SK-MEL-5 (cell line): Measurements from ENCODE around the gene MTHFSD. TPM values are rescaled to one million over a fixed set of nuclear protein-coding genes. Genes with fewer than 3 reads are reported as not detected.

Source experiments
- DNase-seq: peaks from one replicate; pipeline ENCODE4 v3.0.0-alpha.2; 2016; ENCODE audit warnings: low read depth, low spot score
- in situ Hi-C: cut with HindIII; loops from 2 replicates; pipeline ENCODE4 v1.10.0; 2016; ENCODE audit warnings: low sequenced_read_pairs, high pct_unique_total_duplicates, low pct_unique_long_range_greater_than_20kb
- total RNA-seq: library from RNA; depleted of rRNA; stranded (reverse); fragments of >200 nt; shearing (Covaris generic); gene quantifications from 2 replicates; pipeline ENCODE4 v1.2.3, GENCODE V29; 2014

Gene MTHFSD
- total RNA-seq, 1 experiment from 2014 or later: 6.3 TPM

GRCh38 chr16:86542756-86543750, 12.0 kb downstream of the MTHFSD start:
- in situ Hi-C loops: no loop called here

GRCh38 chr16:86541560-86541959, 13.5 kb downstream of the MTHFSD start:
- no peak for DNase-seq
- in situ Hi-C loops: no loop called here

More at GRCh38 chr16:86542756-86543750, 12.0 kb downstream of the MTHFSD start:
- no peak for DNase-seq

- in situ Hi-C loops: no loop called here
- DNase-seq: no peak
These were observed 14.1 kb downstream of the MTHFSD start for GRCh38 chr16:86540894-86541293.

- DNase-seq: no peak
- in situ Hi-C loops: no loop called here
These were observed 16.7 kb downstream of the MTHFSD start for GRCh38 chr16:86538196-86538780.

- in situ Hi-C loops: no loop called here
- DNase-seq: peak; percentile 39
These were observed 17.5 kb downstream of the MTHFSD start for GRCh38 chr16:86537486-86537885.

- no peak for DNase-seq
- in situ Hi-C loops: no loop called here
These were observed 18.4 kb downstream of the MTHFSD start for GRCh38 chr16:86536621-86537020.

GRCh38 chr16:86534779-86535615, 20.0 kb downstream of the MTHFSD start:
- peak; percentile 15 for DNase-seq
- in situ Hi-C loops: no loop called here

GRCh38 chr16:86533767-86534351, 21.2 kb downstream of the MTHFSD start:
- in situ Hi-C loops: no loop called here
- no peak for DNase-seq

GRCh38 chr16:86533076-86533475, 22.0 kb downstream of the MTHFSD start:
- in situ Hi-C loops: no loop called here
- no peak for DNase-seq

- in situ Hi-C loops: no loop called here
- no peak for DNase-seq
These were observed 22.6 kb downstream of the MTHFSD start for GRCh38 chr16:86532526-86532815.

- in situ Hi-C loops: no loop called here
- no peak for DNase-seq
These were observed 23.2 kb downstream of the MTHFSD start for GRCh38 chr16:86531641-86532525.

GRCh38 chr16:86531191-86531545, 23.9 kb downstream of the MTHFSD start:
- no peak for DNase-seq
- in situ Hi-C loops: no loop called here

GRCh38 chr16:86530251-86531190, 24.5 kb downstream of the MTHFSD start:
- in situ Hi-C loops: no loop called here
- DNase-seq: no peak

- in situ Hi-C loops: no loop called here
- DNase-seq: no peak
These were observed 25.9 kb downstream of the MTHFSD start for GRCh38 chr16:86529160-86529559.

- in situ Hi-C loops: no loop called here
- DNase-seq: no peak
These were observed 26.7 kb downstream of the MTHFSD start for GRCh38 chr16:86528061-86528929.
